GM18519 (cell line): ENCODE measurements around the gene RPS6KC1.
"Not testable (repeated sequence)": the region's sequence is repeated elsewhere in the genome, so short reads cannot be mapped to it uniquely, and the experiment has no call there.

ENCODE experiments used
- ATAC-seq: cut with Tn5 transposase; IDR thresholded peaks from one replicate; pipeline ENCODE4 v1.9.1; 2021; ENCODE audit warnings: mild to moderate bottlenecking, moderate library complexity; ENCODE audit not compliant: unreplicated experiment, low FRiP score

The RPS6KC1 gene

GRCh38 chr1:213269829-213270228, 218.8 kb downstream of the RPS6KC1 start:
- ATAC-seq, result no peak

- ATAC-seq, result no peak
Observed at GRCh38 chr1:213273546-213273945, 222.5 kb downstream of the RPS6KC1 start.

DNA sequence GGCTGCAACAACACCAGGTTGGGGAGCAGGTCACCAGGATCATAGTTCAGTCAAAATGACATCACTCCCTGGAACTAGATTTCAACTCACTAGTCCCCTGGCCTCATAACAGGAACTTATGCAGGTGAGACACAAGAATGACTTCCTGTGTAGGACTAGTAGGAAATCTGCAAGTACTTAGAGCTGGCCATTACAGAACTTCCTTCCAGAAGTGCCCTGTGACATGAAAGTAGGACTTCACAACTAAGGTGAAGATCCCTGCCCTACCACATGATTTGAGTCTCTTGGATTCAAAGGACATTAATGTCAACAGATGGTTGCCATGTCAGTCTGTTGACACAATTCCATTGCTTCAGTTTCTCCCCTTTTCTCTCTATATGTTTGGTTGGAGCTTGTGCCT, 223.1 kb downstream of the RPS6KC1 start:
- ATAC-seq, result no peak

DNA sequence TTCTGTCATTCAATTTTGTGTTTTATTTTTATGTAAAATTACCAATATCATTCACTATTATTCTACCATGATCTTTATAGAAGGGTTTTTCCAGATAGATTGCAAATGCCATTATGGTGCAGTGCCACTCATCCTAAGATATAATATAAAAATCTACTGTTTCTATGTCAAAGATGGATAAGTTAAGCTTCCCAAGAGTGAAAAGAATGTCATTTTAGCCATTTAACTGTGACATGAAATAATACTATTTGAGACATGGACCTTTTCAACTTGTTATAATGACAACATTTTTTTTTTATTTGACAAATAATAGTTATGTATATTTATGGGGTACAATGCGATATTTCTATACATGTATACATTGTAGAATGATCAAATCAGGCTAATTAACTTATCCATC, 224.3 kb downstream of the RPS6KC1 start:
- ATAC-seq, result no peak

GRCh38 chr1:213276236-213276635, 225.2 kb downstream of the RPS6KC1 start:
- ATAC-seq, result no peak

- ATAC-seq, result no peak
Observed at GRCh38 chr1:213277036-213277435, 226.0 kb downstream of the RPS6KC1 start.

- no peak for ATAC-seq
Observed at GRCh38 chr1:213279410-213279809, 228.4 kb downstream of the RPS6KC1 start.

- no peak for ATAC-seq
Observed at GRCh38 chr1:213281640-213282301, 230.7 kb downstream of the RPS6KC1 start.

DNA sequence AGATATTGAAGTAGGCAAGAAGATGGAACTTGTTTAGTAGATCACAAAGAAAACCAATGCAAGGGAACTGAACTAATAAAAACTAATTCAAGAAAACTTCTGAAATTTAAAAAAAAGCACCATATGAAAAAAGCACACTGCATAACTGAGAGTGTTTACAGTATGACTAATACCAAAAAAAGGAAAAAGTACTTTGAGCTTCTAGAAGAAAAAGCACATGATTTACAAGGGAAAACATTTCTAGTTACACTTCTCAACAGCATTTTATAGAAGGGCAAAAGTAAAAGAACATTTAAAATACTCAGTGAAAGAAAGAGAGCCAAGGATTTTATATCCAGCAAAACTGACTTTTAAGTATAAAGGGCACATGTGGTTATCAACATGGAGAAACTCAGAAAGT, 233.6 kb downstream of the RPS6KC1 start:
- ATAC-seq, result no peak

DNA sequence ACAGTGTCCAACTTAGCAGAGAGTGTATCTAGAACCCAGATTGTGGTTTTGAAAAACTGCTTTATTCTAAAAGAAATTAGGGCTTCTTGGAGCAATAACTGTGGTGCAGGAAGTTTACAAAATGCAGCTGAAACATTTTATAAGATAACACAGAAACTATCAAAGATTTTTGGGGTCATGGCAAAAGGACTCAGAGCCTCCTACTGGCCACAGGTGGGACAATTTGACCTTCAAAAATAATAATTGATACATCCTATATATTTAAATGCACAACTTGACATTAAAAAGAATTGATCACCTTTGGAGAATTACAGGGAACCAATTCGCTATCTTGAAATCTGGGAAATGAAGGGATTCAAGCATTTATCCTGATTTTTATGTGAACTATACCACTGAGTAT, 235.2 kb downstream of the RPS6KC1 start:
- ATAC-seq, result no peak

DNA sequence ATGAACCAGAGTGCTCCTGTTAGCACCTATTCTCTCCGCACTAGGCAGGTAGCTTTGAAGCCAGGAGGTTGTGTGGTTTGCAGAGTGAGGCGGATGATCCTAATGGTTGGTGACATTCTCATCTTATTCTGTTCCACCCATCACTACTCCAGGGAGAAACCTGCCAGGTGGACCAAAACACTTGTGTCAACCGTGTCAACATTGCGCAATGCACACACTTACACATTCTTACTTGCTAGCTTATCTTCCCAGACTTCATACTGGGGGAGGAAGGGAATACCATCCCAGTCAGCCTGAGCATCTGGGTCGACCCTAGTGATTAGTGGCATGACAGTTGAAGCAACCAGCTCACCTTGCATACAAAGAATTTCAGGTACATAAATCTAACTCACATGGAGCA, 236.9 kb downstream of the RPS6KC1 start:
- ATAC-seq, result no peak

- ATAC-seq, result no peak
Observed at GRCh38 chr1:213291526-213291925, 240.5 kb downstream of the RPS6KC1 start.

DNA sequence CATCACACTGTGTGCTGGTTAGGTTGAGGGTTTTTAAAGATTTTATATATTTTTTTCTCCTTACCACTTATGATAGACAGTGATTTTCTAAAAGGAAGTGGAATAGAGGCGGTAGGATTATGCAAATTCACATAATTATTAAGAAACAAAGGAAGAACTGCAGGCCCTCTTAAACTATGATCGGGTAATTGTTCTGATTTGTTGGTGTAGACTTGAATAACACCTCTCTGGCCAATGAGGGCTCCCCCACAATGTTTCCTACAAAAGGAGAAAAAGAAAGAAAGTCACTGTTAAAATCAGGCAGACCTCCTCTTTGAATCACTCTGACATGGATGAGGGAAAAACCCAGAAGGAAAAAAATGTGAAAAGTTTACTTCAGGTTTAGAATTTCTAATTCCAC, 241.6 kb downstream of the RPS6KC1 start:
- no peak for ATAC-seq

- ATAC-seq, result no peak
Observed at GRCh38 chr1:213295860-213296259, 244.8 kb downstream of the RPS6KC1 start.

- no peak for ATAC-seq
Observed at GRCh38 chr1:213296558-213296957, 245.5 kb downstream of the RPS6KC1 start.

GRCh38 chr1:213297021-213297420, 246.0 kb downstream of the RPS6KC1 start:
- ATAC-seq, result no peak

DNA sequence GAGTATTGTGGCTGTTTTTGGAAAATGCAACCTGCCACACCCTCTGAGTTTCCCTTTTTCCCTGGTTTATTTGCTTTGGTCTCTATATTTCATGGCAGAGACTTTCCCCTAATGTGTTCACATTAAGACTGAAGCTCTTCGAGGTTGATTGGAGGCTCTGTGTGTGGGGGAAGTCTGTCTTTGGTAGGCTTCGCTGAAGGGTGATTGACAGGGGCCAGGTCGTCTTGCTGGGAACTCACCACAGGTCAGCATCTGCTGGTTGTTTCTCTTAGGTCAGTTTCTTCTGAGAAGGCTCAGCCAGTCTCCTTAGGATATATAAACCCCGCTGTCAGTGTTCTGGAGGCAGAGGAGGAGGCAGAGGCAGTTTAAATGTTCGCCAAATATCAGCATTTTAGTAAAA, 249.4 kb downstream of the RPS6KC1 start:
- no peak for ATAC-seq

GRCh38 chr1:213301524-213301923, 250.5 kb downstream of the RPS6KC1 start:
- not testable (repeated sequence) for ATAC-seq

DNA sequence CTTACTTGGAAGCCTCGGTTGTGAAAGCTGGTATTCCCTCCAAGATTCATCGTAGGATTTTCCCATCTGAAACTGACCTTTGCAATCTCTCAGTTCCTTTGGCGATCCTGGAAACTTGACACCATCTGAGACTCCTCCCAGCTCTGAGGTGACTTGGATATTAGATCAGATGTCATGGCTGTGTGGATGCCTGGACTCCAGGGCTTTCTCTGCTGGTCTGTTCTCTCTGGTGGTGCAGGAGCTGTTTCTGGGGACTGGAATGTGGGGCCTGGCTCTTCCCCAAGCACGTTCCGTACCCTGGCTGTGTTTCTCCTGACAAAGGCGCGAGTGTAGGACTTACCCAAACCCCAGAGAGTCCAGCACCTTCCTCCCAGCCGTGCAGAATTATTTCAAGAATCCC, 252.2 kb downstream of the RPS6KC1 start:
- ATAC-seq, result no peak

- ATAC-seq, result no peak
Observed at GRCh38 chr1:213315571-213315970, 264.5 kb downstream of the RPS6KC1 start.

GRCh38 chr1:213318458-213318857, 267.4 kb downstream of the RPS6KC1 start:
- not testable (repeated sequence) for ATAC-seq

DNA sequence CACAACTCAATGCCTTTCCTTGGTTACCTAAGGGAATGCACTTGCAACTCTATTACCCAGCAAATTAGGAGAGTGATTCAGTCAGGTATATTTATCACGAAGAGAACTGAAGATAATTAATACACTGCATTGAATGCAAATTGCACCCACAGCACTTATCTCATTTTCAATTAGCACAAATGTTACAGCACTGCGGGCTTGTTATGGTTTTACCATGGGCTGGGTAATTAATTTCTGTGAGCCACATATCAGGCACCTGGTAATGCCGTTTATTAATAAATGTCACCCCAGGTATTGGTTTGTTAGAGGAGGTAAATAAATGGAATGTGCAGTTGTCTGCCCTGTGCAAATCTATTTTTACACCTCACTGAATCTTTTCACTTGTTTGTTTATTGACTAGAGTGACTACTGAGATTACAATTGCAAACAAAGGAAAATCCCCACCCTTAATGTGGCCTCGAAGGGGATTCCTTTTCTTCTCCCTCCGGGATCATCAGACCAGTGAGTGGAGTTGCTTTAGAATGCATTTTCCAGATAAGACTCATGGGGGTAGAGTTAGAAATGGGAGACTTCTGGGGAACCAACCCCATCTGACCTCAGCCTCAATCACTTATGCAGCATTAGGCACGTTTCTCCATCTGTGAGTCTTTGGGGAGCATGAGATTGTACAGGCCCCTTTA, 269.3 kb downstream of the RPS6KC1 start:
- no peak for ATAC-seq
